Psoas muscle (tissue), 8 donors: ENCODE data around the gene SGSM2. TPM values are rescaled to one million over a fixed set of nuclear protein-coding genes. Genes with fewer than 3 reads are reported as not detected.

Source experiments
- ATAC-seq, 4 donors: fragments of 200-7000 bp; cut with Tn5 transposase; one replicate each; pipeline ENCODE4 v1.9.1; 2020; ENCODE audit warnings: moderate library complexity in 3 of 4, mild to moderate bottlenecking in 2 of 4
- DNase-seq, 2 donors: peaks; one replicate each; pipeline ENCODE4 v3.0.0-alpha.2; 2020
- H3K27ac ChIP-seq: fragments of 200-600 bp; one replicate; pipeline ENCODE4 v1.8.0; 2022
- H3K27me3 ChIP-seq, 3 donors: fragments of 200-600 bp in 1 of 3; one replicate each; pipeline versions ENCODE4 v1.6.1 to v1.8.0; 2013 to 2022; ENCODE audit warnings: low read length in 2 of 3, mild to moderate bottlenecking in 2 of 3, moderate library complexity in 1 of 3; ENCODE audit not compliant: insufficient read depth in 3 of 3
- H3K36me3 ChIP-seq, 2 donors: fragments of 200-600 bp in 1 of 2; one replicate each; pipeline versions ENCODE4 v1.6.1 to v1.8.0; 2013 to 2022; ENCODE audit warnings: low read depth in 1 of 2, mild to moderate bottlenecking in 1 of 2, moderate library complexity in 1 of 2; ENCODE audit not compliant: insufficient read depth in 1 of 2
- H3K4me1 ChIP-seq: fragments of 200-600 bp; one replicate; pipeline ENCODE4 v1.8.0; 2022
- H3K4me3 ChIP-seq: fragments of 200-600 bp; one replicate; pipeline ENCODE4 v1.8.0; 2022; ENCODE audit warnings: mild to moderate bottlenecking
- H3K9me3 ChIP-seq: fragments of 200-600 bp; one replicate; pipeline ENCODE4 v1.8.0; 2022
- WGBS, 3 donors: extraction: QIAGEN DNeasy Blood & Tissue Kit; methylation state at CpG; one replicate each; pipeline versions ENCODE4 v1.1.6 to v1.1.7; 2013; 5-methylcytosine and 5-hydroxymethylcytosine counted together
- intact Hi-C, 2 donors: fragments of 100-400 bp; cut with DNase I; formaldehyde crosslinking; loops; one replicate each; pipeline versions ENCODE4 v1.11.0 to v1.14.2; 2022
- polyA plus RNA-seq, 3 donors: library from polyadenylated mRNA; stranded (reverse); fragments of 200-250 nt; gene quantifications; one replicate each; pipeline ENCODE4 v1.2.3, GENCODE V29; 2013
- total RNA-seq, 4 donors: library from RNA; stranded (reverse); fragmentation: NEBNext Ultra II Directional in 2 of 4; extraction: Animal tissue kit (Norgen Biotek cat#: 25700) in 2 of 4; gene quantifications; one replicate each; pipeline versions ENCODE4 v1.2.1 to v1.2.4, GENCODE V29; 2021 to 2023
- TF ChIP-seq, protein P1 (sequence below): fragments of 200-600 bp; IDR thresholded peaks from one replicate; pipeline ENCODE4 v1.8.0; 2022; ENCODE audit warnings: antibody characterized with exemption
- donor health status: healthy with polysubstance abuse.
- donor health status: DM: no; HTN: no; CAD: no; lungs with moderate emphysema.
- donor health status: Bipolar disorder and iron deficiency.
- donor health status: healthy.
- donor health status: DM: yes; HTN: yes; CAD: no.
- donor health status: DM: no; HTN: no; CAD: no.
- donor health status: DM: no; HTN: no; CAD: no.
- donor health status: DM: yes; HTN: yes; CAD: no.

SGSM2 gene
- total and polyA plus RNA-seq, 7 donors: 9.6 to 25.6 (median 13.5) TPM

DNA sequence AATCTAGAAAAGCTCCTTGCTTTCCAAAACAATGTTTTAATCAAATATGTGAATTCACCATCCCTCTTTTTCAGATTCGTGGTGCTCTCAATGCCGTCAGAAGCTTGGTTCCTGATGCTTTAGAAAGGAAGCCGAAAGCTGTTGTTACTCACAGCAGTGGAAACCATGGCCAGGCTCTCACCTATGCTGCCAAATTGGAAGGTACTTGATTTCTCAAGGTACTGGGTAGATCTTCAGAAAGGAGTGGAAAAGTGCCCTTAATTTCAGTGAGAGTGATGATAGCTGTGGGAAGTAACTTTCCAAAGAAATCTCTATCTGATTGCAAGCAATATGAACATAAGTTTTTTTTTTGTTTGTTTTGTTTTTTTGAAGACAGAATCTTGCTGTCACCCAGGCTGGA is 19.5 kb upstream of the SGSM2 start:
- peaks cover 5 to 24% of the 10 kb centered on the region in 2 donors for H3K36me3 ChIP-seq
- ATAC-seq: no peak
- intact Hi-C loops: loop anchor here in 1 of 2 donors (10.0 kb wide), 1 partner anchor 653 kb away; no protein-coding TSS in a partner anchor
- DNase-seq: no peak
- no peaks in the 10 kb centered on the region for H3K4me1 ChIP-seq
- 85 to 92% (median 91%) methylated on average over 3 of the region's 3 CpGs for WGBS, 3 donors
- no peaks in the 10 kb centered on the region for H3K9me3 ChIP-seq
- no peaks in the 10 kb centered on the region for H3K27me3 ChIP-seq
- no peak overlapping the region for H3K27ac ChIP-seq
- TF ChIP-seq, protein P1, sequence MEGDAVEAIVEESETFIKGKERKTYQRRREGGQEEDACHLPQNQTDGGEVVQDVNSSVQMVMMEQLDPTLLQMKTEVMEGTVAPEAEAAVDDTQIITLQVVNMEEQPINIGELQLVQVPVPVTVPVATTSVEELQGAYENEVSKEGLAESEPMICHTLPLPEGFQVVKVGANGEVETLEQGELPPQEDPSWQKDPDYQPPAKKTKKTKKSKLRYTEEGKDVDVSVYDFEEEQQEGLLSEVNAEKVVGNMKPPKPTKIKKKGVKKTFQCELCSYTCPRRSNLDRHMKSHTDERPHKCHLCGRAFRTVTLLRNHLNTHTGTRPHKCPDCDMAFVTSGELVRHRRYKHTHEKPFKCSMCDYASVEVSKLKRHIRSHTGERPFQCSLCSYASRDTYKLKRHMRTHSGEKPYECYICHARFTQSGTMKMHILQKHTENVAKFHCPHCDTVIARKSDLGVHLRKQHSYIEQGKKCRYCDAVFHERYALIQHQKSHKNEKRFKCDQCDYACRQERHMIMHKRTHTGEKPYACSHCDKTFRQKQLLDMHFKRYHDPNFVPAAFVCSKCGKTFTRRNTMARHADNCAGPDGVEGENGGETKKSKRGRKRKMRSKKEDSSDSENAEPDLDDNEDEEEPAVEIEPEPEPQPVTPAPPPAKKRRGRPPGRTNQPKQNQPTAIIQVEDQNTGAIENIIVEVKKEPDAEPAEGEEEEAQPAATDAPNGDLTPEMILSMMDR: no peak
- no peak overlapping the region for H3K4me3 ChIP-seq

DNA sequence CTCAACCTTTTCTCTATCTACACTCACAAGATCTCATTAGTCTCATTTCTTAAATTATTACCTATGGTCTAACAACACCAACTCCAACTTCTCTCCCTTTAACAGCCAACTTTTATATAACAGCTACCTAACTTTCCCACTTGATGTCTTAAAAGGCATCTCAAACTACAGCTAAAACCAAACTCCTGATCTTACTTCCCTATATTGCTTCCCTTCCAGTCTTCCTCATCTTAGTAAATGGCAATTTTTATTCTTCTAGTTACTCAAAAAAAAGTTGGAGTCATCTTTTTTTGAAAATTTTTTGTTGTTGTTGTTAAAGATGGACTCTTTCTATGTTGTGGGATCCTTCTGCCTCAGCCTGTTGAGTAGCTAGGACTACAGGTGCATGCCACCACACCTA is 18.2 kb upstream of the SGSM2 start:
- Histone ChIP-seq H3K27ac (no peak overlapping the region), H3K9me3 (no peaks in the 10 kb centered on the region), H3K27me3 (no peaks in the 10 kb centered on the region), H3K36me3 (peaks cover 16 to 37% of the 10 kb centered on the region in 2 donors), H3K4me3 (no peak overlapping the region), H3K4me1 (no peaks in the 10 kb centered on the region)
- no peak for ATAC-seq
- intact Hi-C loops: loop anchor here in 1 of 2 donors (10.0 kb wide), 1 partner anchor 654 kb away; no protein-coding TSS in a partner anchor
- DNase-seq: no peak
- TF ChIP-seq, protein P1: no peak

DNA sequence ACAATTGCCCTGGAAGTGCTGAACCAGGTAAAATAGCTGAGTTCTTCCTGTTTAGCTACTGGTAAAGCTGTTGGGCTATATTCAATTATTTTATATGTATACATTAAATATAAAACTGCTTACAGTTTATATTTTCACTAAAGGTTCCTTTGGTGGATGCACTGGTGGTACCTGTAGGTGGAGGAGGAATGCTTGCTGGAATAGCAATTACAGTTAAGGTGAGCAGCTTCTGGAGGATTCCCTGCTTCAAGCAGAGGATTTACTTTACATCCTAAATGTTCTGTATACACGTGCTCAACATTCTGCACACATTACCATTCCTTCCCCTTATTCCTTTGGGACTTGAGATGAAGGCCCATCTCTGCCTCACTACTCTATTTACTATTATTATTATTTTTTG is 15.9 kb upstream of the SGSM2 start:
- H3K4me3 ChIP-seq: no peak overlapping the region
- H3K27ac ChIP-seq: no peak overlapping the region
- peaks cover 26 to 60% of the 10 kb centered on the region in 2 donors for H3K36me3 ChIP-seq
- no peaks in the 10 kb centered on the region for H3K4me1 ChIP-seq
- DNase-seq (no peak), ATAC-seq (no peak)
- TF ChIP-seq, protein P1: no peak
- H3K27me3 ChIP-seq: no peaks in the 10 kb centered on the region
- H3K9me3 ChIP-seq: no peaks in the 10 kb centered on the region
- WGBS, 3 donors: 31 to 42% (median 36%) methylated on average over 1 of the region's 1 CpG
- intact Hi-C loops: no loop called here

DNA sequence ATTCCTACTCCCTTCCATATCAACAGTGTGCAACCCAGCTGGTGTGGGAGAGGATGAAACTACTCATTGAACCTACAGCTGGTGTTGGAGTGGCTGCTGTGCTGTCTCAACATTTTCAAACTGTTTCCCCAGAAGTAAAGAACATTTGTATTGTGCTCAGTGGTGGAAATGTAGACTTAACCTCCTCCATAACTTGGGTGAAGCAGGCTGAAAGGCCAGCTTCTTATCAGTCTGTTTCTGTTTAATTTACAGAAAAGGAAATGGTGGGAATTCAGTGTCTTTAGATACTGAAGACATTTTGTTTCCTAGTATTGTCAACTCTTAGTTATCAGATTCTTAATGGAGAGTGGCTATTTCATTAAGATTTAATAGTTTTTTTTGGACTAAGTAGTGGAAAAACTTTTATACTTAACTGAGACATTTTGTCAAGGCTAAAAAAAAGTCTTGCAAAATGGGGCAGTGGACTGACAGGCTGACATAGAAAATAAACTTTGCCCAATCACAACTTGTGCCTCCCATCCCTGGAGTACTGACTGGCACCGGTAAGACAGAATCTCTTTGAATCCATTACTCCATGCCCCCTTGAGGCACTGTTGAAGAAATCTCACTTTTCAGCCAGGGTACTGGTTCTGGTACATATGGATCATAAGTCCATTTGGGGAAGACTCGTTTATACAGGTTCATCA is 13.5 kb upstream of the SGSM2 start:
- Histone ChIP-seq H3K27me3 (no peaks in the 10 kb centered on the region), H3K4me1 (no peaks in the 10 kb centered on the region), H3K36me3 (peaks cover 26 to 84% of the 10 kb centered on the region in 2 donors), H3K9me3 (no peaks in the 10 kb centered on the region), H3K27ac (no peak overlapping the region), H3K4me3 (no peak overlapping the region)
- WGBS, 3 donors: 86 to 92% (median 90%) methylated on average over 2 of the region's 2 CpGs
- ATAC-seq (no peak), DNase-seq (no peak)
- TF ChIP-seq, protein P1: no peak
- intact Hi-C loops: no loop called here

DNA sequence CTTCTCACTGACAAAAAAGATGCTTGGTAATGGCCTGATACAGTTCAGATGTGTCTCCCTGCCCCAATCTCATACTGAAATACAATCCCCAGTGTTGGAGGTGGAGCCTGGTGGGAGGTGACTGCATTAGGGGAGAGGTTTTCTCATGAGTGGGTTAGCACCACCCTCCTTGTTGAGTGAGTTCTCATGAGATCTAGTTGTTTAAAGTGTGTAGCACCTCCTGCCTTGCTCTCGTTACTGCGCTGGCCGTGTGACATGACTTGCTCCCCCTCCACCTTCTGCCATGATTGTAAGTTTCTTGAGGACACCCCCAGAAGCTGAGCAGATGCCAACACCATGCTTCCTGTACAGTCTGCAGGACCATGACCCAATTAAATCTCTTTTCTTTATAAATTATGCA is 6.0 kb upstream of the SGSM2 start:
- no peaks in the 10 kb centered on the region for H3K27me3 ChIP-seq
- DNase-seq (no peak), ATAC-seq (no peak)
- TF ChIP-seq, protein P1: no peak
- H3K36me3 ChIP-seq: peaks cover 28 to 92% of the 10 kb centered on the region in 2 donors
- no peaks in the 10 kb centered on the region for H3K9me3 ChIP-seq
- H3K27ac ChIP-seq: no peak overlapping the region
- intact Hi-C loops: no loop called here
- no peak overlapping the region for H3K4me3 ChIP-seq
- WGBS, 3 donors: 50 to 90% (median 53%) methylated on average over 3 of the region's 3 CpGs
- peaks cover 10% of the 10 kb centered on the region for H3K4me1 ChIP-seq
